GM18867 (cell line): ENCODE data around the gene TENM3.

Experiments used
- ATAC-seq: cut with Tn5 transposase; IDR thresholded peaks from one replicate; pipeline ENCODE4 v1.9.1; 2021; ENCODE audit warnings: mild to moderate bottlenecking, moderate library complexity; ENCODE audit not compliant: unreplicated experiment

TENM3 gene

GRCh38 chr4:182251116-182251515 lies 7.9 kb downstream of the TENM3 start:
- no peak for ATAC-seq

- no peak for ATAC-seq
Measured at GRCh38 chr4:182252220-182252619, 9.0 kb downstream of the TENM3 start.

GRCh38 chr4:182254026-182254780 lies 11.0 kb downstream of the TENM3 start:
- no peak for ATAC-seq

GRCh38 chr4:182255441-182256190 lies 12.4 kb downstream of the TENM3 start:
- ATAC-seq = no peak

- no peak for ATAC-seq
Measured at GRCh38 chr4:182257016-182257415, 13.8 kb downstream of the TENM3 start.

- ATAC-seq = no peak
Measured at GRCh38 chr4:182257503-182257902, 14.3 kb downstream of the TENM3 start.

GRCh38 chr4:182258441-182259000 lies 15.3 kb downstream of the TENM3 start:
- no peak for ATAC-seq

GRCh38 chr4:182261651-182262223 lies 18.5 kb downstream of the TENM3 start:
- ATAC-seq = no peak

GRCh38 chr4:182263562-182263961 lies 20.4 kb downstream of the TENM3 start:
- no peak for ATAC-seq

GRCh38 chr4:182264139-182264752 lies 21.0 kb downstream of the TENM3 start:
- ATAC-seq = no peak

- no peak for ATAC-seq
Measured at GRCh38 chr4:182265881-182266280, 22.7 kb downstream of the TENM3 start.

- ATAC-seq = no peak
Measured at GRCh38 chr4:182267048-182267447, 23.8 kb downstream of the TENM3 start.

- no peak for ATAC-seq
Measured at GRCh38 chr4:182268966-182269365, 25.8 kb downstream of the TENM3 start.

GRCh38 chr4:182271731-182272130 lies 28.5 kb downstream of the TENM3 start:
- no peak for ATAC-seq

- no peak for ATAC-seq
Measured at GRCh38 chr4:182272151-182272550, 28.9 kb downstream of the TENM3 start.

GRCh38 chr4:182273191-182273935 lies 30.2 kb downstream of the TENM3 start:
- no peak for ATAC-seq

- ATAC-seq = no peak
Measured at GRCh38 chr4:182276210-182277109, 33.3 kb downstream of the TENM3 start.

GRCh38 chr4:182277377-182277776 lies 34.2 kb downstream of the TENM3 start:
- no peak for ATAC-seq

- ATAC-seq = no peak
Measured at GRCh38 chr4:182278729-182279128, 35.5 kb downstream of the TENM3 start.
